Lower lobe of right lung (tissue), 2 donors: Measurements from ENCODE around the gene C1orf210. TPM values are rescaled to one million over a fixed set of nuclear protein-coding genes. Genes with fewer than 3 reads are reported as not detected.

Experiments used
- ATAC-seq, 2 donors: fragments of 200-7000 bp; cut with Tn5 transposase; one replicate each; pipeline ENCODE4 v1.9.1; 2020 to 2022; ENCODE audit warnings: mild to moderate bottlenecking in 2 of 2, moderate library complexity in 2 of 2
- DNase-seq: peaks from one replicate; pipeline ENCODE4 v3.0.0-alpha.2; 2020
- H3K27ac ChIP-seq: fragments of 200-600 bp; one replicate; pipeline ENCODE4 v1.8.0; 2022
- H3K27me3 ChIP-seq: fragments of 200-600 bp; one replicate; pipeline ENCODE4 v1.8.0; 2022; ENCODE audit warnings: low read depth
- H3K36me3 ChIP-seq: fragments of 200-600 bp; one replicate; pipeline ENCODE4 v1.8.0; 2022; ENCODE audit warnings: mild to moderate bottlenecking
- H3K4me1 ChIP-seq: fragments of 200-600 bp; one replicate; pipeline ENCODE4 v1.8.0; 2022
- H3K4me3 ChIP-seq: fragments of 200-600 bp; one replicate; pipeline ENCODE4 v1.8.0; 2022; ENCODE audit warnings: mild to moderate bottlenecking
- H3K9me3 ChIP-seq: fragments of 200-600 bp; one replicate; pipeline ENCODE4 v1.8.0; 2022
- CTCF ChIP-seq: fragments of 200-600 bp; IDR thresholded peaks from one replicate; pipeline ENCODE4 v1.8.0; 2022; ENCODE audit warnings: antibody characterized with exemption, mild to moderate bottlenecking
- intact Hi-C: fragments of 100-400 bp; cut with DNase I; formaldehyde crosslinking; loops from one replicate; pipeline ENCODE4 v1.11.0; 2022
- total RNA-seq: library from RNA; stranded (reverse); fragmentation: NEBNext Ultra II Directional; extraction: Animal tissue kit (Norgen Biotek cat#: 25700); gene quantifications from one replicate; pipeline ENCODE4 v1.2.1, GENCODE V29; 2021
- donor health status: DM: no; HTN: yes; CAD: no; lungs with severe emphysema.

Gene C1orf210
- total RNA-seq, 1 donor from 2014 or later = 19.1 TPM

- no peak for ATAC-seq
- H3K27me3 ChIP-seq = no peaks in the 10 kb centered on the region
- H3K4me3 ChIP-seq = no peak overlapping the region
- H3K9me3 ChIP-seq = no peaks in the 10 kb centered on the region
- no peak overlapping the region for H3K27ac ChIP-seq
- no peaks in the 10 kb centered on the region for H3K36me3 ChIP-seq
- no peak for DNase-seq
- peaks cover 21% of the 10 kb centered on the region for H3K4me1 ChIP-seq
- intact Hi-C loops = no loop called here
- no peak for TF ChIP-seq CTCF
Measured at GRCh38 chr1:43253173-43253572, 32.2 kb downstream of the C1orf210 start.

DNA sequence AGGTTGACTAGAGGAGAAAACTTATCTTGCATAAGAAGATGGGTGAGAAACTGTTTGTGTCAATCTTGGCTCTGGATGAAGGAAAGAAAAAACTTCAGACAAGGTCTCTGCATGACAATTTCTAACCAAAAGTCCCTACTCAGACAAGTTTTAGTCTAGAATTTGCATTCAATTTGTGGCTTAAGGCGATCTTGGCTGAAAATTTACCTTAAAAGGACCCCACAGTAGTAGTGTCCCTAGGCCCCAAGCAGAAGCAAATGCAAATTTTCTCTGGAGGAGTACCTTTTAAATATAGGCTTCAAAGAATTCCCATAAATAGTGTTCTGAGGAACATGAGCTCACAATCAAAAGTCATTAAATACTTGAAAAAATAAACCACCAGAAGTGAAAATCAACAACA lies 33.2 kb downstream of the C1orf210 start:
- no peak overlapping the region for H3K4me3 ChIP-seq
- no peak overlapping the region for H3K27ac ChIP-seq
- no peak for ATAC-seq
- H3K36me3 ChIP-seq = no peaks in the 10 kb centered on the region
- intact Hi-C loops = no loop called here
- no peak for DNase-seq
- no peaks in the 10 kb centered on the region for H3K27me3 ChIP-seq
- H3K4me1 ChIP-seq = peaks cover 12% of the 10 kb centered on the region
- TF ChIP-seq CTCF = no peak
- H3K9me3 ChIP-seq = no peaks in the 10 kb centered on the region

GRCh38 chr1:43251024-43251423 lies 34.4 kb downstream of the C1orf210 start:
- no peak for TF ChIP-seq CTCF
- Histone ChIP-seq H3K9me3 (no peaks in the 10 kb centered on the region), H3K4me3 (no peak overlapping the region), H3K36me3 (no peaks in the 10 kb centered on the region), H3K27me3 (no peaks in the 10 kb centered on the region), H3K27ac (no peak overlapping the region), H3K4me1 (peaks cover 2% of the 10 kb centered on the region)
- intact Hi-C loops = no loop called here
- DNase-seq (no peak), ATAC-seq (no peak)

DNA sequence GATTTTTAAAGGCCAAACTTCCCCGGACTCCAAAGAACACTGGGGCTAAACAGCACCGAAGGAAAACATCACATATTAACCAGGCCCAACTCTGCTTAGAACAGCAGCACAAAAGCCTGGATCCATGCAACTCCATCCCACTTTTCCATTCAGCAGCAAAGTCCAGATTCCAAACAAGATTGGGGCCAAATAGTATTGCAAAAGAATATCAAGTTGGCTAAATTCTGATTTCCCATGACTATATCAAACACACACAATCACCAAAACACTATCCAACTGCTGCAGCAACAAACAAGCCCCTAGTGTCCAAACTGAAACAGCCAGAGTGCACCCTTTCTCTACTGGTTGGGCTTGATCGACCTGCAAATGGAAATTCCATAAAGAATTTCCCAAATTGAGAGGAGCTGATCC lies 35.0 kb downstream of the C1orf210 start:
- no peaks in the 10 kb centered on the region for H3K36me3 ChIP-seq
- H3K4me1 ChIP-seq = no peaks in the 10 kb centered on the region
- TF ChIP-seq CTCF = no peak
- no peaks in the 10 kb centered on the region for H3K27me3 ChIP-seq
- DNase-seq (no peak), ATAC-seq (no peak)
- intact Hi-C loops = no loop called here
- no peak overlapping the region for H3K27ac ChIP-seq
- H3K4me3 ChIP-seq = no peak overlapping the region
- H3K9me3 ChIP-seq = no peaks in the 10 kb centered on the region

GRCh38 chr1:43247256-43247921 lies 38.0 kb downstream of the C1orf210 start:
- ATAC-seq (no peak), DNase-seq (no peak)
- H3K4me1 ChIP-seq = no peaks in the 10 kb centered on the region
- no peaks in the 10 kb centered on the region for H3K9me3 ChIP-seq
- TF ChIP-seq CTCF = no peak
- intact Hi-C loops = no loop called here
- H3K27ac ChIP-seq = no peak overlapping the region
- H3K4me3 ChIP-seq = no peak overlapping the region
- H3K36me3 ChIP-seq = no peaks in the 10 kb centered on the region
- no peaks in the 10 kb centered on the region for H3K27me3 ChIP-seq
